GM23338 (cell line): ENCODE measurements around the gene STAMBP. TPM values are rescaled to one million over a fixed set of nuclear protein-coding genes. Genes with fewer than 3 reads are reported as not detected.

ENCODE experiments used
- ATAC-seq: fragments of 200-7000 bp; cut with Tn5 transposase; 3 replicates; pipeline ENCODE4 v1.9.1; 2020
- DNase-seq: peaks from one replicate; pipeline ENCODE4 v3.0.0-alpha.2; 2015; ENCODE audit warnings: low spot score
- H2AFZ ChIP-seq: fragments of 200-600 bp; sonication (generic); 2 replicates; pipeline ENCODE4 v1.8.0; 2016; ENCODE audit warnings: antibody characterized with exemption, mild to moderate bottlenecking, moderate library complexity
- H3F3A ChIP-seq: fragments of 200-600 bp; sonication (generic); replicated peaks from 2 replicates; pipeline ENCODE4 v1.8.0; 2017; ENCODE audit warnings: antibody characterized with exemption, mixed run types, low read depth
- H3K27ac ChIP-seq: fragments of 200-600 bp; sonication (generic); 2 replicates; pipeline ENCODE4 v1.6.1; 2016; ENCODE audit warnings: low read depth
- H3K27me3 ChIP-seq: fragments of 200-600 bp; sonication (generic); 2 replicates; pipeline ENCODE4 v1.8.0; 2016; ENCODE audit warnings: mild to moderate bottlenecking, mixed run types, moderate library complexity; ENCODE audit not compliant: insufficient read depth
- H3K36me3 ChIP-seq: fragments of 200-600 bp; sonication (generic); 2 replicates; pipeline ENCODE4 v1.8.0; 2016; ENCODE audit warnings: mild to moderate bottlenecking; ENCODE audit not compliant: insufficient read depth
- H3K4me1 ChIP-seq: fragments of 200-600 bp; sonication (generic); 2 replicates; pipeline ENCODE4 v1.8.0; 2016; ENCODE audit warnings: mild to moderate bottlenecking, moderate library complexity; ENCODE audit not compliant: insufficient read depth
- H3K4me2 ChIP-seq: fragments of 200-600 bp; sonication (generic); 2 replicates; pipeline ENCODE4 v1.7.1; 2017; ENCODE audit warnings: mixed run types
- H3K4me3 ChIP-seq: fragments of 200-600 bp; sonication (generic); 2 replicates; pipeline ENCODE4 v1.6.1; 2016; ENCODE audit warnings: mixed run types
- H3K79me2 ChIP-seq: fragments of 200-600 bp; sonication (generic); replicated peaks from 2 replicates; pipeline ENCODE4 v1.8.0; 2017; ENCODE audit warnings: mild to moderate bottlenecking; ENCODE audit not compliant: insufficient read depth
- H3K9me2 ChIP-seq: fragments of 200-600 bp; sonication (generic); 2 replicates; pipeline ENCODE4 v1.8.0; 2017; ENCODE audit not compliant: insufficient read depth
- H4K20me1 ChIP-seq: fragments of 200-600 bp; sonication (generic); replicated peaks from 2 replicates; pipeline ENCODE4 v1.8.0; 2017; ENCODE audit warnings: mild to moderate bottlenecking; ENCODE audit not compliant: insufficient read depth
- H3K27ac Mint-ChIP-seq: 2 replicates; pipeline ENCODE4 v1.8.0; 2020; ENCODE audit warnings: inconsistent platforms, mild to moderate bottlenecking, moderate library complexity, mixed read lengths
- H3K27me3 Mint-ChIP-seq: 3 replicates; pipeline ENCODE4 v1.8.0; 2022; ENCODE audit warnings: low read depth, mild to moderate bottlenecking, moderate library complexity, mixed read lengths, inconsistent platforms; ENCODE audit not compliant: insufficient read depth, poor library complexity
- H3K36me3 Mint-ChIP-seq: 3 replicates; pipeline ENCODE4 v1.8.0; 2021; ENCODE audit warnings: low read depth, mild to moderate bottlenecking, inconsistent platforms, moderate library complexity, mixed read lengths
- H3K4me1 Mint-ChIP-seq: 3 replicates; pipeline ENCODE4 v1.8.0; 2020; ENCODE audit warnings: mild to moderate bottlenecking, inconsistent platforms, mixed read lengths
- H3K4me3 Mint-ChIP-seq: 3 replicates; pipeline ENCODE4 v1.8.0; 2021; ENCODE audit warnings: moderate library complexity, mild to moderate bottlenecking, inconsistent platforms, mixed read lengths
- H3K9me3 Mint-ChIP-seq: 3 replicates; pipeline ENCODE4 v1.8.0; 2020; ENCODE audit warnings: moderate library complexity, mild to moderate bottlenecking, inconsistent platforms, mixed read lengths
- NANOG ChIP-seq: IDR thresholded peaks from 2 replicates; pipeline ENCODE4 v1.6.1; 2016; ENCODE audit warnings: antibody characterized with exemption, borderline replicate concordance
- POLR2AphosphoS5 ChIP-seq: IDR thresholded peaks from 2 replicates; pipeline ENCODE4 v1.6.1; 2016; ENCODE audit warnings: antibody characterized with exemption, low read depth
- ZNF331 ChIP-seq: fragments of 250-450 bp; sonication (Bioruptor Pico); IDR thresholded peaks from 2 replicates; pipeline ENCODE4 v1.5.0; 2020; ENCODE audit warnings: low read depth, mild to moderate bottlenecking, moderate library complexity
- polyA plus RNA-seq: library from polyadenylated mRNA; unstranded; fragments of >200 nt; fragmentation: Nextera tagmentation; extraction: Ambion mirVana; gene quantifications from 2 replicates; pipeline ENCODE4 v1.2.1, GENCODE V29; 2016
- total RNA-seq: library from RNA; depleted of rRNA; stranded (reverse); fragments of >200 nt; shearing (Covaris generic); gene quantifications from 2 replicates; pipeline ENCODE4 v1.2.3, GENCODE V29; 2014
- TF ChIP-seq, protein P1 (sequence below): IDR thresholded peaks from 2 replicates; pipeline ENCODE4 v1.6.1; 2016; ENCODE audit warnings: antibody characterized with exemption
- TF ChIP-seq, protein P2 (sequence below): IDR thresholded peaks from one replicate; pipeline ENCODE4 v1.6.1; 2018; ENCODE audit warnings: antibody characterized with exemption; ENCODE audit not compliant: unreplicated experiment
- TF ChIP-seq, protein P3 (sequence below): fragments of 250-450 bp; sonication (Bioruptor Pico); IDR thresholded peaks from 2 replicates; pipeline ENCODE4 v1.5.0; 2020; ENCODE audit warnings: mild to moderate bottlenecking, moderate library complexity

The STAMBP gene
- total and polyA plus RNA-seq, 2 experiments from 2014 or later, result 33.9 to 106 TPM

DNA sequence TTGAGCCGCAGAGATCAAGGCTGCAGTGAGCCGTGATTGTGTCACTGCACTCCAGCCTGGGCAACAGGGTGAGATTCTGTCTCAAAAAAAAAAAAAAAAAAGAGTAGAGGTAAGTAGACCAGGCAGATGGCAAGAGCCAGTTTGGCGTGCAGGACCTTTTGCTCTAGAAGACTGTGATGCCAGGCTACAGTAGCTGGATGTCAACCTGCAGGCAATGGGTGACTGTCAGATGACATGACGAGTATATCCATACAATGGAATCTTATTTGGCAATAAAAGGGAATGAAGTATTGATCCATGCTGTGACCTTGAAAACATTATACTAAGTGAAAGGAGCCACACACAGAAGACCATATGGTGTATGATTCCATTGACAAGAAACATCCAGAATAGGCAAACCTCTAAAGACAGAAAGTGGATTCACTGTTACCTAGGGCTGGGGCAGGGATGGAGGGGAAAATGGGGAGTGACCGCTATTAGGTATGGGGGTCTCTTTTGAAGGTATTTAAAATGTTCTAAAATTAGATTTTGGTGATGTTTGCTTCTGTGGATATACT, 86.8 kb downstream of the STAMBP start:
- Mint-ChIP-seq H3K27me3 (peaks cover 4% of the 10 kb centered on the region), H3K27ac (no peak overlapping the region), H3K36me3 (no peaks in the 10 kb centered on the region), H3K4me3 (no peak overlapping the region), H3K4me1 (peaks cover under 1% of the 10 kb centered on the region; the same call in 1 of the 3 replicates), H3K9me3 (no peaks in the 10 kb centered on the region)
- ATAC-seq (no peak), DNase-seq (no peak)
- Histone ChIP-seq H3K4me1 (no peaks in the 10 kb centered on the region), H3K9me2 (no peaks in the 10 kb centered on the region), H3K27me3 (no peaks in the 10 kb centered on the region), H2AFZ (no peak overlapping the region), H3K27ac (no peak overlapping the region), H3K4me2 (no peak overlapping the region), H4K20me1 (0 out of 2 replicates have a peak, but pooled peaks cover 2% of the 10 kb centered on the region), H3K4me3 (no peak overlapping the region), H3F3A (no peaks in the 10 kb centered on the region), H3K79me2 (no peaks in the 10 kb centered on the region), H3K36me3 (no peaks in the 10 kb centered on the region)
- TF ChIP-seq, protein P1, sequence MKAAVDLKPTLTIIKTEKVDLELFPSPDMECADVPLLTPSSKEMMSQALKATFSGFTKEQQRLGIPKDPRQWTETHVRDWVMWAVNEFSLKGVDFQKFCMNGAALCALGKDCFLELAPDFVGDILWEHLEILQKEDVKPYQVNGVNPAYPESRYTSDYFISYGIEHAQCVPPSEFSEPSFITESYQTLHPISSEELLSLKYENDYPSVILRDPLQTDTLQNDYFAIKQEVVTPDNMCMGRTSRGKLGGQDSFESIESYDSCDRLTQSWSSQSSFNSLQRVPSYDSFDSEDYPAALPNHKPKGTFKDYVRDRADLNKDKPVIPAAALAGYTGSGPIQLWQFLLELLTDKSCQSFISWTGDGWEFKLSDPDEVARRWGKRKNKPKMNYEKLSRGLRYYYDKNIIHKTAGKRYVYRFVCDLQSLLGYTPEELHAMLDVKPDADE, result no peak
- TF ChIP-seq, protein P2, sequence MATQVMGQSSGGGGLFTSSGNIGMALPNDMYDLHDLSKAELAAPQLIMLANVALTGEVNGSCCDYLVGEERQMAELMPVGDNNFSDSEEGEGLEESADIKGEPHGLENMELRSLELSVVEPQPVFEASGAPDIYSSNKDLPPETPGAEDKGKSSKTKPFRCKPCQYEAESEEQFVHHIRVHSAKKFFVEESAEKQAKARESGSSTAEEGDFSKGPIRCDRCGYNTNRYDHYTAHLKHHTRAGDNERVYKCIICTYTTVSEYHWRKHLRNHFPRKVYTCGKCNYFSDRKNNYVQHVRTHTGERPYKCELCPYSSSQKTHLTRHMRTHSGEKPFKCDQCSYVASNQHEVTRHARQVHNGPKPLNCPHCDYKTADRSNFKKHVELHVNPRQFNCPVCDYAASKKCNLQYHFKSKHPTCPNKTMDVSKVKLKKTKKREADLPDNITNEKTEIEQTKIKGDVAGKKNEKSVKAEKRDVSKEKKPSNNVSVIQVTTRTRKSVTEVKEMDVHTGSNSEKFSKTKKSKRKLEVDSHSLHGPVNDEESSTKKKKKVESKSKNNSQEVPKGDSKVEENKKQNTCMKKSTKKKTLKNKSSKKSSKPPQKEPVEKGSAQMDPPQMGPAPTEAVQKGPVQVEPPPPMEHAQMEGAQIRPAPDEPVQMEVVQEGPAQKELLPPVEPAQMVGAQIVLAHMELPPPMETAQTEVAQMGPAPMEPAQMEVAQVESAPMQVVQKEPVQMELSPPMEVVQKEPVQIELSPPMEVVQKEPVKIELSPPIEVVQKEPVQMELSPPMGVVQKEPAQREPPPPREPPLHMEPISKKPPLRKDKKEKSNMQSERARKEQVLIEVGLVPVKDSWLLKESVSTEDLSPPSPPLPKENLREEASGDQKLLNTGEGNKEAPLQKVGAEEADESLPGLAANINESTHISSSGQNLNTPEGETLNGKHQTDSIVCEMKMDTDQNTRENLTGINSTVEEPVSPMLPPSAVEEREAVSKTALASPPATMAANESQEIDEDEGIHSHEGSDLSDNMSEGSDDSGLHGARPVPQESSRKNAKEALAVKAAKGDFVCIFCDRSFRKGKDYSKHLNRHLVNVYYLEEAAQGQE, result no peak
- TF ChIP-seq POLR2AphosphoS5 (no peak), ZNF331 (CRISPR knock-in tag) (no peak)

DNA sequence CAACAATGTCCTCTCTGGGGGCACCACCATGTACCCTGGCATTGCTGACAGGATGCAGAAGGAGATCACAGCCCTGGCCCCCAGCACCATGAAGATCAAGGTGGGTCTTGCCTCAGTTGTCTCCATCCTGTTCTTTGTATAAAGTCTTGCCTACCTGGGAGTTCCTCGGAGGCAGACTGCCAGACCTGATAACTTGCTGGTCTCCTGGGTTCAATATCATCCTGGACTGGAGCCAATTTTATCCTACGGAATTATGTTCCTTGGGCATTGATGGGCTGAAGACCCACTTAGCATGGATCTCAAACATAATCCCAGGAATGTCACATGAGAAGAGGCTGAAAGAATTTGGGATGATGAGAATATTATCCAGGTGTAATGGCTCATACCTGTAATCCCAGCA, 87.9 kb downstream of the STAMBP start:
- no peak overlapping the region for H3K4me3 Mint-ChIP-seq
- H3K9me3 Mint-ChIP-seq, result no peaks in the 10 kb centered on the region
- no peak for ATAC-seq
- no peaks in the 10 kb centered on the region for H3K27me3 ChIP-seq
- no peaks in the 10 kb centered on the region for H3F3A ChIP-seq
- H3K4me2 ChIP-seq, result no peak overlapping the region
- peaks cover 6% of the 10 kb centered on the region for H3K4me1 Mint-ChIP-seq
- H3K9me2 ChIP-seq, result no peaks in the 10 kb centered on the region
- peaks cover 4% of the 10 kb centered on the region; the same call in 1 of the 2 replicates for H3K4me1 ChIP-seq
- H3K27me3 Mint-ChIP-seq, result peaks cover 4% of the 10 kb centered on the region
- H4K20me1 ChIP-seq, result 0 out of 2 replicates have a peak, but pooled peaks cover 2% of the 10 kb centered on the region
- no peak for DNase-seq
- H3K4me3 ChIP-seq, result no peak overlapping the region
- no peaks in the 10 kb centered on the region for H3K79me2 ChIP-seq
- no peak overlapping the region for H3K27ac Mint-ChIP-seq
- H3K36me3 ChIP-seq, result no peaks in the 10 kb centered on the region
- H3K36me3 Mint-ChIP-seq, result no peaks in the 10 kb centered on the region
- H2AFZ ChIP-seq, result no peak overlapping the region
- H3K27ac ChIP-seq, result no peak overlapping the region
- TF ChIP-seq, protein P1, result no peak
- no peak for TF ChIP-seq NANOG
- TF ChIP-seq, protein P3, sequence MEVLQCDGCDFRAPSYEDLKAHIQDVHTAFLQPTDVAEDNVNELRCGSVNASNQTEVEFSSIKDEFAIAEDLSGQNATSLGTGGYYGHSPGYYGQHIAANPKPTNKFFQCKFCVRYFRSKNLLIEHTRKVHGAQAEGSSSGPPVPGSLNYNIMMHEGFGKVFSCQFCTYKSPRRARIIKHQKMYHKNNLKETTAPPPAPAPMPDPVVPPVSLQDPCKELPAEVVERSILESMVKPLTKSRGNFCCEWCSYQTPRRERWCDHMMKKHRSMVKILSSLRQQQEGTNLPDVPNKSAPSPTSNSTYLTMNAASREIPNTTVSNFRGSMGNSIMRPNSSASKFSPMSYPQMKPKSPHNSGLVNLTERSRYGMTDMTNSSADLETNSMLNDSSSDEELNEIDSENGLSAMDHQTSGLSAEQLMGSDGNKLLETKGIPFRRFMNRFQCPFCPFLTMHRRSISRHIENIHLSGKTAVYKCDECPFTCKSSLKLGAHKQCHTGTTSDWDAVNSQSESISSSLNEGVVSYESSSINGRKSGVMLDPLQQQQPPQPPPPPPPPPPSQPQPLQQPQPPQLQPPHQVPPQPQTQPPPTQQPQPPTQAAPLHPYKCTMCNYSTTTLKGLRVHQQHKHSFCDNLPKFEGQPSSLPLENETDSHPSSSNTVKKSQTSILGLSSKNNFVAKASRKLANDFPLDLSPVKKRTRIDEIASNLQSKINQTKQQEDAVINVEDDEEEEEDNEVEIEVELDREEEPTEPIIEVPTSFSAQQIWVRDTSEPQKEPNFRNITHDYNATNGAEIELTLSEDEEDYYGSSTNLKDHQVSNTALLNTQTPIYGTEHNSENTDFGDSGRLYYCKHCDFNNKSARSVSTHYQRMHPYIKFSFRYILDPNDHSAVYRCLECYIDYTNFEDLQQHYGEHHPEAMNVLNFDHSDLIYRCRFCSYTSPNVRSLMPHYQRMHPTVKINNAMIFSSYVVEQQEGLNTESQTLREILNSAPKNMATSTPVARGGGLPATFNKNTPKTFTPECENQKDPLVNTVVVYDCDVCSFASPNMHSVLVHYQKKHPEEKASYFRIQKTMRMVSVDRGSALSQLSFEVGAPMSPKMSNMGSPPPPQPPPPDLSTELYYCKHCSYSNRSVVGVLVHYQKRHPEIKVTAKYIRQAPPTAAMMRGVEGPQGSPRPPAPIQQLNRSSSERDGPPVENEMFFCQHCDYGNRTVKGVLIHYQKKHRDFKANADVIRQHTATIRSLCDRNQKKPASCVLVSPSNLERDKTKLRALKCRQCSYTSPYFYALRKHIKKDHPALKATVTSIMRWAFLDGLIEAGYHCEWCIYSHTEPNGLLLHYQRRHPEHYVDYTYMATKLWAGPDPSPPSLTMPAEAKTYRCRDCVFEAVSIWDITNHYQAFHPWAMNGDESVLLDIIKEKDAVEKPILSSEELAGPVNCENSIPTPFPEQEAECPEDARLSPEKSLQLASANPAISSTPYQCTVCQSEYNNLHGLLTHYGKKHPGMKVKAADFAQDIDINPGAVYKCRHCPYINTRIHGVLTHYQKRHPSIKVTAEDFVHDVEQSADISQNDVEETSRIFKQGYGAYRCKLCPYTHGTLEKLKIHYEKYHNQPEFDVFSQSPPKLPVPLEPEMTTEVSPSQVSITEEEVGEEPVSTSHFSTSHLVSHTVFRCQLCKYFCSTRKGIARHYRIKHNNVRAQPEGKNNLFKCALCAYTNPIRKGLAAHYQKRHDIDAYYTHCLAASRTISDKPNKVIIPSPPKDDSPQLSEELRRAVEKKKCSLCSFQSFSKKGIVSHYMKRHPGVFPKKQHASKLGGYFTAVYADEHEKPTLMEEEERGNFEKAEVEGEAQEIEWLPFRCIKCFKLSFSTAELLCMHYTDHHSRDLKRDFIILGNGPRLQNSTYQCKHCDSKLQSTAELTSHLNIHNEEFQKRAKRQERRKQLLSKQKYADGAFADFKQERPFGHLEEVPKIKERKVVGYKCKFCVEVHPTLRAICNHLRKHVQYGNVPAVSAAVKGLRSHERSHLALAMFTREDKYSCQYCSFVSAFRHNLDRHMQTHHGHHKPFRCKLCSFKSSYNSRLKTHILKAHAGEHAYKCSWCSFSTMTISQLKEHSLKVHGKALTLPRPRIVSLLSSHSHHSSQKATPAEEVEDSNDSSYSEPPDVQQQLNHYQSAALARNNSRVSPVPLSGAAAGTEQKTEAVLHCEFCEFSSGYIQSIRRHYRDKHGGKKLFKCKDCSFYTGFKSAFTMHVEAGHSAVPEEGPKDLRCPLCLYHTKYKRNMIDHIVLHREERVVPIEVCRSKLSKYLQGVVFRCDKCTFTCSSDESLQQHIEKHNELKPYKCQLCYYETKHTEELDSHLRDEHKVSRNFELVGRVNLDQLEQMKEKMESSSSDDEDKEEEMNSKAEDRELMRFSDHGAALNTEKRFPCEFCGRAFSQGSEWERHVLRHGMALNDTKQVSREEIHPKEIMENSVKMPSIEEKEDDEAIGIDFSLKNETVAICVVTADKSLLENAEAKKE (CRISPR knock-in tag), result no peak
- no peak for TF ChIP-seq POLR2AphosphoS5
